Activated CD8-positive, alpha-beta memory T cell treated with anti-CD3 and anti-CD28 coated beads, Interleukin-2, amount 10 ng/mL, durations not matched to agents 7 days and 5 days (primary cell): ENCODE data around the gene GPBP1. TPM values are rescaled to one million over a fixed set of nuclear protein-coding genes. Genes with fewer than 3 reads are reported as not detected.
"Not testable (repeated sequence)": the region's sequence is repeated elsewhere in the genome, so short reads cannot be mapped to it uniquely, and the experiment has no call there.

Source experiments
- ATAC-seq: fragments of 150-1000 bp; cut with Tn5 transposase; one replicate; pipeline ENCODE4 v1.10.0; 2021; ENCODE audit warnings: moderate library complexity
- CTCF ChIA-PET: fragments of 350-600 bp; sonication (Branson Sonifier 250); formaldehyde crosslinking; loops from one replicate; lab custom pipeline; 2021; ENCODE audit warnings: antibody characterized with exemption; lab: Charles Lee
- DNase-seq: peaks from one replicate; pipeline ENCODE4 v3.0.0-alpha.2; 2020
- H3K27ac Mint-ChIP-seq: one replicate; pipeline ENCODE4 v1.8.0; 2021; ENCODE audit warnings: mild to moderate bottlenecking, mixed read lengths
- H3K27me3 Mint-ChIP-seq: one replicate; pipeline ENCODE4 v1.8.0; 2021; ENCODE audit warnings: mixed read lengths
- H3K36me3 Mint-ChIP-seq: one replicate; pipeline ENCODE4 v1.8.0; 2021; ENCODE audit warnings: mild to moderate bottlenecking, mixed read lengths
- H3K4me1 Mint-ChIP-seq: one replicate; pipeline ENCODE4 v1.8.0; 2021; ENCODE audit warnings: mixed read lengths
- H3K4me3 Mint-ChIP-seq: one replicate; pipeline ENCODE4 v1.8.0; 2021; ENCODE audit warnings: mild to moderate bottlenecking, moderate library complexity, mixed read lengths
- H3K9me3 Mint-ChIP-seq: one replicate; pipeline ENCODE4 v1.8.0; 2022; ENCODE audit warnings: low read depth, mixed read lengths
- total RNA-seq, 2 experiments: library from RNA; stranded (reverse); gene quantifications; one replicate each; pipeline ENCODE4 v1.2.3, GENCODE V29; 2021

The GPBP1 gene
- total RNA-seq, 2 experiments from 2014 or later = 95.0 to 101 TPM

DNA sequence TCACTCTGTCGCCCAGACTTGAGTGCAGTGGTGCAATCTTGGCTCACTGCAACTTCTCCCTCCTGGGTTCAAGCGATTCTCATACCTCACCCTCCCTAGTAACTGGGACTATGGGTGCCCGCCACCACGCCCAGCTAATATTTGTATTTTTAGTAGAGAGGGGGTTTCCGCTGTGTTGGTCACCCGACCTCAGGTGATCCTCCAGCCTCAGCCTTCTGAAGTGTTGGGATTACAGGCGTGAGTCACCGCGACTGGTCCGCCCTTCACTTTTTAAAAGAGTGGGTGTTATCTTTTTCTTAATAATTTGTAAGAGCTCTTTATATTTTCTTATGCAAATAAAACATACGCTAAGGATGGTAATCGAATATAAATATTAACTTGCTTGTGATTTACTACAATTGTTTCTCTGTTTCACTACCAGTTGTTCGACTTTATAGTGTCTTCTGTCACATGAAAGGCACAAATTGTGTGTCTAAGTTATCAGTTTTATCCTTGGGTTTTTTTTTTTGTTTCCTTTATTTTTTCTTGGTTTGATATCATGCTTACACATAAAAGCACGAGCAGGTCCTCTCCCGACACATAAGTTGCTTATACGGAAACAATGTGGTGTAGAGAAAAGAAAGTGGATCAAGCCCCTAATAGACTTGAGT is 1.9 kb upstream of the GPBP1 start:
- no peak for ATAC-seq
- H3K9me3 Mint-ChIP-seq = no peaks in the 10 kb centered on the region
- CTCF ChIA-PET = no interaction called here
- H3K36me3 Mint-ChIP-seq = peaks cover 17% of the 10 kb centered on the region
- peak overlapping the region; percentile 94 for H3K4me3 Mint-ChIP-seq
- DNase-seq = no peak
- H3K27me3 Mint-ChIP-seq = no peaks in the 10 kb centered on the region
- H3K27ac Mint-ChIP-seq = peak overlapping the region; percentile 98
- H3K4me1 Mint-ChIP-seq = peaks cover 12% of the 10 kb centered on the region

DNA sequence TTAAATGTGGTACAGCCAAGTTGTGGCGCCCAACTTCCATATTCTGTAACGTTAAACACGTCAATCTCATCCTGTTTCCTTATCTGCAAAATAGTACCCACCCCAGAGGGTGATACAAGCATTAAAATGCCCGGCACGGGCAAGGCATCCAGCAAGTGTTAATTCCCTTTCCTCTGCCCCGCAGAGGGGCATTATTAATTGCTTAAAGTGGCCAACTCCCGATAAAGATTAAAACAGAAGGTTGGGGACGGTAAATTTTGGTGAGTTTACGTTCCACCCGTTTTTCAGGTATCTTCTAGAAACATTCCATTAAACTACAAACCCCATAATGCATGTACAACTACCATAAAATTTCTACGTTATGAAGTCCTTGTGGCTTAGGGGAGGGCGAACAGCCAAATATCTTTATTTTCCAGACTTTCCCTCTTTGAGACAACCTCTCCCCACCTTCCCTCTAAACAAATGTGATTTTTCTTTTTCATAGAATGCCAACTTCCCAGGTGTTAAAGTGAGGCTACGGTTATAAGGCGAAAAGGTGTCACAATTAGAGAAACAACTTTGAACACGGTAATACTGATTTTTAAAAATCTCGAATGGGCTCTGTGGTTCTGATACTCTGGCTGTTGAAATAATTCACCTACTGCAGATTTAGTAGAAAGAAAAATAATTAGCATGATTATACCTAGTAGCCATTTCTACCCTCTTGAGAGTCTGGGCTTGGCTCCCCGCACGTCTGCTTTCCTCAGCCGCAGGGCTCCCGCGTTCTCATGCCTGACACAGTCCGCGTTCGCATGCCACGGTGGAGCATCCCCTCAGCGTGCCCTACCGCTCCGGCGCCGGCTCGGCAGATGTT is 1.2 kb upstream of the GPBP1 start:
- H3K4me3 Mint-ChIP-seq = peak overlapping the region; percentile 94

DNA sequence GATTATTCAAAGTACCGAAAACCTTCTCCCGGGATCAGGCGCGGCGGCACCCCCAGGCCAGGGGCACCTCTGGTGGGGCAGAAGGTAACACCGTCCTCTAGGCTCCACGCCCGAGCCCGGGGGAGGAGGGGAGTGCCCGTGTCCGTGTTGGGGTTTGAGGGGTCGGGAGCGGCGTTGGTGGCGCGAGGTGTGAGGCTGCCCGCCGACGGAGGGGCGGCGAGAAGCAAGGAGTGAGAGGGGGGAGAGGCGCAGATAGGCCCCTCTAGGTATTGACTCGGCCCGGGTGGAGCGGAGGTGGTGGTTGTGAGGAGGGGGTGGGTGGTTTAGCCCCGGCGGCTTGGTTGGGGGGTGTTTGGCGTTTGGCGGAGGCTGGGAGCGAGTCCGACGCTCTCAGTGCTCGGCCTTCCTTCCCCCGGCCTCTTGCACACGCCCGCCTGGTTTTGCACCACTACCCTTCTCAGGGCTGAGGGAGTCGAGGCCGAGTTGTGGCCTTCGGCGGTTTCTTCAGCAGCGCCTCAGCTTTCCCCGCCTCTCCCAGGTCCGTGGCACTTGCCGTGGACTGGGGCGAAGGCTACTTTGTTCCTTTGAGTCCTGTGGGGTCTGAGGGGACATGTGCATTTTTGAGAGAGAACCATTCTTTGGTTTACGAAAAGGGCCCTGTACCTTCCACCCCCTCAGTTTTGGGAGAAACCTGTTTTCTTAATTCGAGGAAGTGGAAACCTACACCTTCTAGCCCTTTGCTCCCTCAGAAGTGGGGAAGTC is 450 bp downstream of the GPBP1 start:
- peak overlapping the region; percentile 98 for H3K27ac Mint-ChIP-seq
- H3K4me1 Mint-ChIP-seq = peaks cover 29% of the 10 kb centered on the region
- ATAC-seq = peak; percentile 14
- H3K4me3 Mint-ChIP-seq = peak overlapping the region; percentile 94
- peak; percentile 66 for DNase-seq
- no peaks in the 10 kb centered on the region for H3K9me3 Mint-ChIP-seq
- H3K36me3 Mint-ChIP-seq = peaks cover 38% of the 10 kb centered on the region
- H3K27me3 Mint-ChIP-seq = no peaks in the 10 kb centered on the region
- CTCF ChIA-PET = interaction anchor here (1.0 kb wide), 1 partner anchor 16 kb away, joined by 5 read pairs; no protein-coding TSS in a partner anchor

More for the DNA sequence above, 1.2 kb upstream of the GPBP1 start:
- CTCF ChIA-PET = interaction anchor here (0.6 to 1.0 kb wide), 2 partner anchors 18 to 47 kb away, joined by 3 to 5 read pairs; no protein-coding TSS in a partner anchor
- peak overlapping the region; percentile 98 for H3K27ac Mint-ChIP-seq
- ATAC-seq (no peak), DNase-seq (peak; percentile 48)
- H3K27me3 Mint-ChIP-seq = no peaks in the 10 kb centered on the region
- peaks cover 23% of the 10 kb centered on the region for H3K36me3 Mint-ChIP-seq
- peaks cover 14% of the 10 kb centered on the region for H3K4me1 Mint-ChIP-seq
- H3K9me3 Mint-ChIP-seq = no peaks in the 10 kb centered on the region

DNA sequence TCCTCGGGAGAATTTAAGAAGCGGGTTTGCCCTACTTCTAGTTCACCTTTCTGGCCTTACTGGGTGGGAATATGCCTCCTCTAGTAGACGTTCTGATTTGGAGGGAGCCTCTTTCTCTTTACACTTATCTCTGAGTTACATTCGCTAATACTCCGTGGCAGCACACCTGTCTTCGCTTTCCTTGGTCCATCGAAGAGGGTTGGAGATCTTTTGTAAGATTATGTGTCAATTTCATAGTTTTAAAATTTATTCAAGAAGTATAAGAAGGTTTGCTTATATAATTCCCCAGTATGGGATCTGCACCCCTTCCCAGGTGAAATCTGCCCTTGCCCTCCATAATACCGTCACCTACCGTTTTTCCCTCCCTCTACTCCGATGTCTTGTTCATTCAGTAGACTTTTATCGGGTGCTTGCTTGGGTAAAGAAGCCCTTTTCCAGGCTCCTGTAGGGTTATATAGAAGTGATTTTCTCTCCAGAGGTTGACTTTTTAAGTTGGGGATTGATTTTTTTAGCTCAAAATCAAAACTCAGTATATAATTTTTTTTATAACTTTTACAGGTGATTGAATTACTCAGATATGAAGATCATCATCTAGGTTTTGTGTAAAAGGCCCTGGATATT is 1.1 kb downstream of the GPBP1 start:
- no peaks in the 10 kb centered on the region for H3K27me3 Mint-ChIP-seq
- H3K4me3 Mint-ChIP-seq = peak overlapping the region; percentile 94
- no peak for DNase-seq
- H3K36me3 Mint-ChIP-seq = peaks cover 45% of the 10 kb centered on the region
- no peak for ATAC-seq
- CTCF ChIA-PET = no interaction called here
- peak overlapping the region; percentile 98 for H3K27ac Mint-ChIP-seq
- H3K4me1 Mint-ChIP-seq = peaks cover 36% of the 10 kb centered on the region
- H3K9me3 Mint-ChIP-seq = no peaks in the 10 kb centered on the region

DNA sequence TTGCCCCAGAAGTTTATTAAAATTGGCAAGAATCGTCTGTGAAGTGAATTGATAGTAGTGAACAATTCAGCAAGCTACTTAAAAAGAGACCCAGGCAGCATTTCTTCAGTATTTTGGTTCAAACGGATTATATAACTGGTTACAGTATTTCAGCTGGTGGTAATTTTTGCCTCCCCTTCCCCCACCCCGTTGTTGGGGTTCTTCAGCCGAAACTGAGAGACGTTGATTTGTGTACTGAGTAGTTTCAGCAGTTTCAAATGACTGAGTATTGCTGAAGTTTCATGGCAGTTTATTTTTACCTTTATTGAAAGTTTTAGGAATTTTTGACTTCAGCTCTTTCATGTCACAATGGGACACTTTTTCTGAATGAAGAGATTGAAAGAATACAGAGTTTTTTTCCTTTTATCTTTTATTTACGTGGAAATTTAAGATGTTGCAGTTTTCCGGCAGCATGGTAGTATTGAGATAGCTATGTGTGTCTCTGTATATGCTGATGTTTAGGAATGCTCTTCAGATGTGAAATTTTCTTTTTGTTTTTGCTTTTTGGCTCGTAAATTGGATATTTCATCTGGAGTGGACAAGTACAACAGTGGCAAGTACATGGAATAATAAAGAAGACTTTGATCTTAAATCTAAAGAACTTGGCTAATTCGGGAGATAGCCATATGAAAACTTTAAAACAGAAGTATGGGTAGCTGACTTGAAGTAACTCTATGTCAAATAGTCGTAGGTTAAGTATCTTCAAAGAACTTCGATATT is 1.9 kb downstream of the GPBP1 start:
- H3K27me3 Mint-ChIP-seq = no peaks in the 10 kb centered on the region
- peaks cover 50% of the 10 kb centered on the region for H3K36me3 Mint-ChIP-seq
- H3K27ac Mint-ChIP-seq = peak overlapping the region; percentile 98
- H3K4me3 Mint-ChIP-seq = peak overlapping the region; percentile 94
- H3K9me3 Mint-ChIP-seq = no peaks in the 10 kb centered on the region
- peak; percentile 66 for DNase-seq
- peaks cover 44% of the 10 kb centered on the region for H3K4me1 Mint-ChIP-seq
- CTCF ChIA-PET = interaction anchor here (1.8 kb wide), 1 partner anchor 13 kb away, joined by 6 read pairs; no protein-coding TSS in a partner anchor
- no peak for ATAC-seq

DNA sequence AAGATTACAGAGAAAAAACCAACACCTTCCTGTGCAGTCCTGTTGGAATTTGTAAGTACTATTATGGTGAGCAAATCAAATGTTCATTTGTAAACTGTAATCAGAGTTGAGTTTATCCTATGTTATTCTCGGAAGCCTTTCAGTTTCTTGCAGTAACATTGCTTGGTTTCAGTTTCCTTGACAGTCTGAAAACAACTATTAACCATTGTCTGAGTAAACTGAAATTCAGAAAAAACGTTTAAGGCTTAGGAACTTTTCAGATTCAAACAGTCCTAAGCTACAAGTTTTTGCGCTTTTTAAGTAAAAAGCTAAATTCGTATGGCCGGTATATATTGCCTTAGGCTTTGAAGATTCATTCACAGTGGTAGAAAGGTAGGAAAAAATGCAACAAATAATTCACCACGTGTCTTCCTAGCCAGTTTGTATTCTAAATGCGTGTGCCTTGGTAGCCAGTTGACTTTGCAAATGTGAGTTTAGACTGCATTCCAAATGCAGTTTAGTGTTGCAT is 2.5 kb downstream of the GPBP1 start:
- no peaks in the 10 kb centered on the region for H3K27me3 Mint-ChIP-seq
- peak overlapping the region; percentile 94 for H3K4me3 Mint-ChIP-seq
- H3K4me1 Mint-ChIP-seq = peaks cover 50% of the 10 kb centered on the region
- peaks cover 56% of the 10 kb centered on the region for H3K36me3 Mint-ChIP-seq
- CTCF ChIA-PET = interaction anchor here (1.8 kb wide), 1 partner anchor 12 kb away, joined by 6 read pairs; no protein-coding TSS in a partner anchor
- DNase-seq (no peak), ATAC-seq (no peak)
- peak overlapping the region; percentile 98 for H3K27ac Mint-ChIP-seq
- no peaks in the 10 kb centered on the region for H3K9me3 Mint-ChIP-seq

DNA sequence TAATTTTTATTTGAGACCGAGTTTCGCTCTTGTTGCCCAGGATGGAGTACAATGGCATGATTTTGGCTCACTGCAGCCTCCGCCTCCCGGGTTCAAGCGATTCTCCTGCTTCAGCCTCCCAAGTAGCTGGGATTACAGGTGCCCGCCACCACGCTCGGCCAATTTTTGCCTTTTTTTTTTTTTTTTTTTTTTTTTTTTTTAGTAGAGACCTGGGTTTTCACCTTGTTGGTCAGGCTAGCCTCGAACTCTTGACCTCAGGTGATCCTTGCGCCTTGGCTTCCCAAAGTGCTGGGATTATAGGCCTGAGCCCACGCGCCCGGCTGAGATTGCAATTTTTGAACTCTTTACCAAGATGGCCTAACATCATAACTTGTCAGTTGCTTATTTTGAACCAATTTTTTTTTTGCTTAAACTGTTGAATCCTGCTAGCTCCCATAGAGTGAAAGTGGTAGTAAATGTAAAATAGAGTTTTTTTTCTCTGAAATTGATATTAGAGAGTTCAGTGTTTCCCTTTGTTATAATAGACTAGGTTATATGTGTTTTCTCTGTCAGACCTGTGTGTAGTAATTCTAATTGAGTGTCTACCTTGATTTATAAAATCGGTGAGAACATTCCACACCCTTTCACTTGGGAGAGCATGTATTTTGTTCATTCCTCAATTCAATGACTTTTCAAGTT is 3.8 kb downstream of the GPBP1 start:
- DNase-seq (no peak), ATAC-seq (no peak)
- H3K36me3 Mint-ChIP-seq = peaks cover 61% of the 10 kb centered on the region
- peaks cover 49% of the 10 kb centered on the region for H3K4me1 Mint-ChIP-seq
- peak overlapping the region; percentile 94 for H3K4me3 Mint-ChIP-seq
- no peaks in the 10 kb centered on the region for H3K9me3 Mint-ChIP-seq
- CTCF ChIA-PET = interaction anchor here (1.8 kb wide), 1 partner anchor 11 kb away, joined by 6 read pairs; no protein-coding TSS in a partner anchor
- no peaks in the 10 kb centered on the region for H3K27me3 Mint-ChIP-seq
- H3K27ac Mint-ChIP-seq = peak overlapping the region; percentile 37

DNA sequence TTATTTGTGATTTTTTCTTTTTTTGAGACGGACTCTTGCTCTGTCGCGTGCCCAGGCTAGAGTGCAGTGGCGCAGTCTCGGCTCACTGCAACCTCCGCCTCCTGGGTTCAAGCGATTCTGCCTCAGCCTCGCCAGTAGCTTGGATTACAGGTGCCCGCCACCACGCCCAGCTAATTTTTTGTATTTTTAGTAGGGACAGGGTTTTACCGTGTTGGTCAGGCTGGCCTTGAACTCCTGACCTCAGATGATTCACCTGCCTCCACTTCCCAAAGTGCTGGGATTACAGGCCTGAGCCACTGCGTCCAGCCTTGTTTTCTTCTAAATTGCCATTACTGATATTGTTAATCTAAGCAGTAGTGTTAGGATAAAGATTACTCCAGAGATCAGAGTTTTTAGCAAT is 4.4 kb downstream of the GPBP1 start:
- H3K27me3 Mint-ChIP-seq, ATAC-seq, H3K9me3 Mint-ChIP-seq, DNase-seq, CTCF ChIA-PET: not testable (repeated sequence)
- Mint-ChIP-seq H3K4me1 (peaks cover 45% of the 10 kb centered on the region), H3K27ac (peak overlapping the region; percentile 32), H3K4me3 (peak overlapping the region; percentile 94), H3K36me3 (peaks cover 64% of the 10 kb centered on the region)

DNA sequence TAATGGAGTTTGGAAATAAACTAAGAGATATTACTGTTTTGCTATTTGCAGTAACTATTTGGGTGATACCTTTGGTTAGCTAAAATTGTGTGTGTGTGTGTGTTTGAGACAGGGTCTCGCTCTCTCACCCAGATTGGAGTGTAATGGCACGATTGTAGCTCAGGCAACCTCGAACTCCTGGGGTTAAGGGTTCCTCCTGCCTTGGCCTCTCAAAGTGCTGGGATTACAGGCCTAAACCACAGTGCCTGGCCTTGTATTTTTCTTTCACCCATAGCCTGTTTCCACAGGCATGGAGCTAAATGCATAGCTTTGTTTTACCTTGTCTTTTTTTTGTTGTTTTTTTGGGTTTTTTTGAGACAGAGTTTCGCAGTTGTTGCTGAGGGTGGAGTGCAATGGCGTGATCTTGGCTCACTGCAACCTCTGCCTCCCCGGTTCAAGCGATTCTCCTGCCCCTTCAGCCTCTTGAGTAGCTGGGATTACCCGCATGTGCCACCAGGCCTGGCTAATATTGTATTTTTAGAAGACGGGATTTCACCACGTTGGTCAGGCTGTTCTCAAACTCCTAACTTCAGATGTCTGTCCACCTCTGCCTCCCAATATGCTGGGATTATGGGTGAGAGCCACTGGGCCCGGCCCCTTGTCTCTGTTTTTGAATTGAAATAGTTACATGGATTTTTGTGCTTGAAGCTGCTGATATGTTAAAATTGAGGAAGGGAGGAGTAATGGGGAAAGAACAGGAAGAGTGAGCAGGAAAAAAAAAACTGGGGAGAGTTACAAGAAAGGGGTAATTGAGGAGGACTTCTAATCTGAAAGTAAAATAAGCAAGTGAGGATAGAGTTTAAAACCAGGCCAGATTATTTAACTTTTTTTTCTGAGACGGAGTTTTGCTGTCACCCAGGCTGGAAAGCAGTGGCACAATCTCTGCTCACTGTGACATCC is 5.7 kb downstream of the GPBP1 start:
- CTCF ChIA-PET = interaction anchor here (0.8 to 1.1 kb wide), 2 partner anchors 9 to 12 kb away, joined by 3 to 8 read pairs; no protein-coding TSS in a partner anchor
- Mint-ChIP-seq H3K4me3 (peak overlapping the region; percentile 94), H3K27ac (peak overlapping the region; percentile 78), H3K36me3 (peaks cover 73% of the 10 kb centered on the region), H3K4me1 (peaks cover 53% of the 10 kb centered on the region), H3K9me3 (no peaks in the 10 kb centered on the region), H3K27me3 (no peaks in the 10 kb centered on the region)
- DNase-seq = no peak
- no peak for ATAC-seq

DNA sequence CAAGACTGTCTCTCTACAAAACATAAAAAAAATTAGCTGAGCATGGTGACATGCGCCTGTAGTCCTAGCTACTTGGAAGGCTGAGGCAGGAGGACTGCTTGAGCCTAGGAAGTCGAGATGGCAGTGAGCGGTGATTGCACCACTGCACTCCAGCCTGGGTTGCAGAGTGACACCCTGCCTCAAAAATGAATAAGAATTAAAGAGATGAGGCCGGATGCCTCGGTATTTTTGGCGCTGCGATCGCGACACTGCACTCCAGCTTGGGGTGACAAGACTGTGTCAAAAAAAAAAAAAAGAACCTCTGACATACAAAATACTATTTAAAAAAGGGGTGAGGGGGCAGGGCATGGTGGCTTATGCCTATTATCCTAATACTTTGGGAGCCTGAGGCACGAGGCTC is 7.3 kb downstream of the GPBP1 start:
- ATAC-seq (peak; percentile 35), DNase-seq (peak; percentile 53)
- no peaks in the 10 kb centered on the region for H3K9me3 Mint-ChIP-seq
- no peaks in the 10 kb centered on the region for H3K27me3 Mint-ChIP-seq
- peak overlapping the region; percentile 50 for H3K4me3 Mint-ChIP-seq
- peak overlapping the region; percentile 66 for H3K27ac Mint-ChIP-seq
- CTCF ChIA-PET = interaction anchor here (0.6 kb wide), 1 partner anchor 154 kb away, joined by 6 read pairs; no protein-coding TSS in a partner anchor
- H3K36me3 Mint-ChIP-seq = peaks cover 69% of the 10 kb centered on the region
- H3K4me1 Mint-ChIP-seq = peaks cover 67% of the 10 kb centered on the region

DNA sequence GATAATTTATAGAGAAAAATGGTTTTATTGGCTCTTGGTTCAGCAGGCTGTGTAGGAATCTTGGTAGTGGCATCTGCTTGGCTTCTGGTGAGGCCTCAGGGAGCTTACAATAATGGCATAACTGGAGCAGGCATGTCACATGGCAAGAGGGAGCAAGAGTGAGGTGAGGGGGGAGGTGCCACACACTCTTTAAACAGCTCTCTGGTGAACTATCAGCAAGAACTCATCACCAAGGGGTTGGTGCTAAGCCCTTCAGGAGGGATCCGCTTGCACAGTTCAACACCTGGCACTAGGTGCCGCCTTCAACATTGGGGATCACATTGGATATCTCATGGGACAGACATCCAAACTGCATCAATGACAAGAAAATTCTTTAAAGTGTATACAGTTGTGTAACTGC is 10.5 kb downstream of the GPBP1 start:
- Mint-ChIP-seq H3K36me3 (peaks cover 58% of the 10 kb centered on the region), H3K27me3 (no peaks in the 10 kb centered on the region), H3K4me1 (peaks cover 75% of the 10 kb centered on the region), H3K4me3 (no peak overlapping the region), H3K27ac (no peak overlapping the region), H3K9me3 (no peaks in the 10 kb centered on the region)
- CTCF ChIA-PET = no interaction called here
- DNase-seq = no peak
- ATAC-seq = no peak
